ENCODE results near the gene CTSA. TPM values are rescaled to one million over a fixed set of nuclear protein-coding genes. Genes with fewer than 3 reads are reported as not detected.

Gene CTSA
- 18.8 and 72.7 TPM in 2 replicates for total RNA-seq

GRCh38 chr20:45890985-45891983 is at the start of gene CTSA, which contains the start of gene NEURL2:
TSS of gene CTSA (plus strand) at chr20:45891335. CDS start at chr20:45891569, 234 bp downstream.
TSS of gene NEURL2 (minus strand) at chr20:45891208. CDS start at chr20:45890991, 217 bp downstream.

DNA sequence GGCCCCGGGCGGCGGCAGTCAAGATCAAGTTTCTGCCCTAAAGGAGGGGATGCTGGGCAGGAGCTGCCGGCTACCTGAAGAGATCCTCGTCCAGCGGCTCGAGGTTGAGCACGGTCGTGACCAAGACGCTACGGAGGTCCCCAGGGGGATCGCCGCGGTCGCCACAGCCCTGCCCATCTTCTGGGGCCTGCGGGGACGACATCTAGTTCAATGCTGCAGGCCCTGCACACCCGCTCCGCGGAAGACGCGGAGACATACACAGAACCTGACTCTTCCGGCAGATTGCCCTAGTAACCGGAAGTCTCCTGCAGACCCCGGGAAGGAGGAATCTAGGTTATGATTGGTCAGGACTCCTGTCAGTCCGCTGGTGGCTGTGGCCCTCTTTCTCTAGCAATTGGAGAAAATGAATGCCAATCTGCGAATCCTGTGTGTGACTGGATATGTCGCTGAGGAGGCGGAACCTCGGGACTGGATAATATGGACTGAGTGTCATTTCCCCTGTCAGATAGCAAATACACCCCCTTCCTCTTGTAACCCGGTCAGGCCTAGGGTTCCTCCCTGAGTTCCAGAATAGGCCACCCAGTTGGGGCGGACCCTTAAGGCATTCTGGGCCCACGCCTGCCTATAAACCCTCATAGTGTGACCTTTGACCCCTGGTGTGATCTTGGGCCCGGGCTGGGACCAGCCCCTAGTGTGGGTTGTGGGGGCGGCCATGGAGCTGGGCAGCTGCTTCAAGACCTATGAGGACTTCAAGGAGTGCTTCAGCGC is 33.8 kb upstream of the CTSA start, which contains the start of the genes ACOT8 and ZSWIM3:
Gene ACOT8 (minus strand): TSS at position 279 of the 768 bp plus-strand sequence. CDS start 77 bp downstream, at position 202.
Gene ZSWIM3 (plus strand): TSS at position 501 of the 768 bp plus-strand sequence. CDS start 212 bp downstream, at position 713.

DNA sequence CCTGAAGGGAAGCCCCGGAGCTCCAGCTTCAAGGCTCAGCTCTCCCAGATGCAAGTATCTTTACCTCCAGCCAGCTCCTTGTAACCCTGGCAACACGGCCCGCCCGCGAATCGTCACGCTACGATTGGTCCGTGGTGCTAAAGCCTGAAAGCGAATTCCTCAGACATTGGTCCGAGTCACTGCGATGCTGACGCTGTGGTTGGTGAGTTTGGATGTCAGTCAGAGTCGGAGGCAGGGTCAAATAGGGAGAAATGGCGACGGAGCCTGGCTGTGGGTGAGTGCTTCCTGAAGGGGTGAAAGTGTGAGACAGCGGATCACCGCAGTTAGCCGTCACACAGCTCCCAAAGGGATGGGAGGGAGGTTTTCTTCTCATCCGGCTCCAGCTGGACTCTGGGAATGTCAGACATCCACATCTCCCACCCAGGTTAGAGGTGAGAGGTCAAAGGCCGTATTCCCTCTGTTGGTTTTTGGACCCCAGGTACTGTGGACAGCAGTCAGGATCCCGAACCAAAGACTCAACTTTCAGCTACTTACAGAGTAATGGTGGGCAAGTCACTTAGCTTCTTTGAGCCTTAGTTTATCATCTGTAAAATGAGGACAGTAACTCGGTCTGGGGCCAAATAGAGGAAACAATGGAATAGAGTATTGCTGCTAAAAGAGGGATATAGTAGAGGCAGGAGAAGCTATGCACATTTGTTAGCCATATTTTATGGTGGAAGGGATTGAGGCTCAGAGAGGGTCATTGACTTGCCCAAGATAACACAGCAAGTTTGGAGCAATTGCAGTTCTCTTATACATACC is 9.9 kb upstream of the CTSA start, which contains the start of gene ZSWIM1:
Gene ZSWIM1 (plus strand): TSS at position 240 of the 801 bp plus-strand sequence. CDS start 1,366 bp downstream, outside the sequence.

DNA sequence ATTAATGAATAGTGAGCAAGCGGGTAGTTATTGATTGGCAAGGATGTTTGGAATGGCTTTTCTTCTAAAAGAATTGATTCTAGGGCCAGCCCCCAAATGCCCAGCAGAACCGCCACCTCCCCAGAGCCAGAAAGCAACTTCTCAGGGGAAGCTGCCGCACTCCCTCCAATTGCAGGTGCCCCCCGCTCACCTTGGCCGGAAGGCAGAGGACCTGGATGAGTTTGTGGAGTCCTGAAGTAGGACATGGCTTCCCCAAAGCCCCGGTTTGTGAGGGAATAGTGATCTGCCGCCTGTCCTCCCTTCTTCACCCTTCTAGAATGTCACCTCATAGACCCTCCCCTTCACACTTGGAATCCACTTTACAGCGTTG is 3.8 kb upstream of the CTSA start, which contains the start of gene SPATA25:
Gene SPATA25 (minus strand): TSS at position 277 of the 370 bp plus-strand sequence. CDS start 32 bp downstream, at position 245.

GRCh38 chr20:45911486-45912343 is 20.6 kb downstream of the CTSA start, which contains the start of gene PLTP:
TSS of gene PLTP (minus strand) at chr20:45912155. CDS start at chr20:45911452, 703 bp downstream.

DNA sequence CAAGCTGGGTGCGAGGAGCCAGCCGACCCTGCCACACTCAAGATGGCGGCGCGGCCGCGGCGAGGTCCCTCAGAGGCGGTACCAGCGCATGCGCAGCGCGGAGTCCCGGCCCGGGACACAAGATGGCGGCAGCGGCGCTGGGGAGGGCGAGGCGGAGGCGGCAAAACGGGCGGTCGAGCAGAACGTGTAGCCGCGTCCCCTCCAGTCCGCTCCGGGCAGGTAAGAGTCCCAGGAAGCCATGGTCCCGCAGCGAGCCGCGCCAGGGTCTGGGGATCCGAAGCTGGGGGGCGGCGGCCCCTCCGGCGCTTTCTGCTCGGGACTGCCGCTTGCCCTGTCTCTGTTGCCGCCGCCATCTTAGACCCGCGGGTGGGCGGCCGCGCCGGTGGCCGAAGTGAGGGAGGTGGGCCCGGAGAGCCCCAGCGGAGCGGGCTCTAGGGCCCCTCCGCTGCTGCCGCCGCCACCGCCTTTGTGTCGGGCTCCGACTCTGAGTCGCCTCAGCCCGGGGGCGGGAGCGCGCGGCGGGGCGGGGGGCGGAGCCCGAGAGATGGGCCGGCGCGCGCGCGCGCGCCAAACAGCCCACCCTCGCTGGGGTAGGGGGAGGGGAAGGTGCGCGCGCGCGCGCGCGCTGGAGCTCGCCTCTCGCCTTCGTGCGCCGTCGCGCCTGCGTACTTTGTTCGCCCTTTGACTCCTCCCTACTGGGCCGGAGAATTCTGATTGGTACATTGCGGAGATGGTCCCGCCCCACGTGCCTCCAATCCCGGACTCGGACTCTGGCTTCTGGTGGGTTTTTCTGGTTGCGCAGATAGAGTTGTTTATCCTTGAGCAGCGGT is 43.7 kb downstream of the CTSA start, which contains the start of gene PCIF1:
Gene PCIF1 (plus strand): TSS at position 98 of the 830 bp plus-strand sequence. CDS start 4,317 bp downstream, outside the sequence.

Other genes starting within 250 kb of the CTSA start
- not detected in 2 replicates for gene WFDC11, start 221.1 kb upstream of the CTSA start, total RNA-seq
- not detected in 2 replicates for gene WFDC13, start 189.3 kb upstream of the CTSA start, total RNA-seq
- not detected in 2 replicates for gene WFDC10B, start 186.3 kb upstream of the CTSA start, total RNA-seq
- gene SPINT4, start 169.0 kb upstream of the CTSA start, total RNA-seq: not detected in 2 replicates
- 0.43 TPM in 1 of 2 replicates, not detected in the other for gene WFDC3, start 99.5 kb upstream of the CTSA start, total RNA-seq
- gene DNTTIP1, start 99.4 kb upstream of the CTSA start, total RNA-seq: 14.9 and 16.1 TPM in 2 replicates
- 0.34 TPM in 1 of 2 replicates, not detected in the other for gene UBE2C, start 78.7 kb upstream of the CTSA start, total RNA-seq
- gene TNNC2, start 64.0 kb upstream of the CTSA start, total RNA-seq: not detected in 2 replicates
- gene SNX21, start 57.5 kb upstream of the CTSA start, total RNA-seq: 12.3 and 13.1 TPM in 2 replicates
- 23.9 and 29.3 TPM in 2 replicates for gene ACOT8, start 33.9 kb upstream of the CTSA start, total RNA-seq
- 3.1 and 4.6 TPM in 2 replicates for gene ZSWIM3, start 33.7 kb upstream of the CTSA start, total RNA-seq
- gene ZSWIM1, start 10.1 kb upstream of the CTSA start, total RNA-seq: 3.8 and 5.2 TPM in 2 replicates
- 0.34 and 1.00 TPM in 2 replicates for gene SPATA25, start 3.7 kb upstream of the CTSA start, total RNA-seq
- gene NEURL2, start 127 bp upstream of the CTSA start, total RNA-seq: 1.7 and 1.9 TPM in 2 replicates
- 31.8 and 117 TPM in 2 replicates for gene PLTP, start 20.8 kb downstream of the CTSA start, total RNA-seq
- gene PCIF1, start 43.3 kb downstream of the CTSA start, total RNA-seq: 7.9 and 10.7 TPM in 2 replicates
- gene ZNF335, start 80.9 kb downstream of the CTSA start, total RNA-seq: 12.3 and 13.9 TPM in 2 replicates
- gene MMP9, start 117.6 kb downstream of the CTSA start, total RNA-seq: 2.1 and 5.1 TPM in 2 replicates
- 0.07 TPM in 1 of 2 replicates, not detected in the other for gene SLC12A5, start 137.9 kb downstream of the CTSA start, total RNA-seq
- 8.5 and 16.7 TPM in 2 replicates for gene NCOA5, start 198.6 kb downstream of the CTSA start, total RNA-seq
- gene CD40, start 227.0 kb downstream of the CTSA start, total RNA-seq: 5.1 and 13.8 TPM in 2 replicates